Mesodermal cell (in vitro differentiated cells): ENCODE measurements around the gene TNP2.

Source experiments
- H3K27ac ChIP-seq: 2 replicates; pipeline ENCODE4 v1.7.0; 2013; ENCODE audit warnings: mild to moderate bottlenecking, low read depth, low read length, moderate library complexity; ENCODE audit not compliant: severe bottlenecking
- H3K36me3 ChIP-seq: 2 replicates; pipeline ENCODE4 v1.7.1; 2013; ENCODE audit warnings: mild to moderate bottlenecking, low read length, moderate library complexity; ENCODE audit not compliant: control insufficient read depth, insufficient read depth
- H3K4me1 ChIP-seq: one replicate; pipeline ENCODE4 v1.7.1; 2013; ENCODE audit warnings: mild to moderate bottlenecking, low read length; ENCODE audit not compliant: insufficient read depth, control insufficient read depth, poor library complexity, severe bottlenecking
- H3K4me3 ChIP-seq: 2 replicates; pipeline ENCODE4 v1.7.0; 2013; ENCODE audit warnings: low read length, control low read depth, mild to moderate bottlenecking; ENCODE audit not compliant: insufficient read depth, poor library complexity, severe bottlenecking; ENCODE audit errors: extremely low read depth
- H3K9me3 ChIP-seq: 2 replicates; pipeline ENCODE4 v1.7.1; 2013; ENCODE audit warnings: mild to moderate bottlenecking, low read length, moderate library complexity; ENCODE audit not compliant: control insufficient read depth
- WGBS, 2 experiments: methylation state at CpG; one replicate each; pipeline ENCODE4 v1.1.5; 2013; ENCODE audit warnings: missing lambda C conversion rate in 2 of 2; ENCODE audit not compliant: insufficient coverage in 2 of 2; 5-methylcytosine and 5-hydroxymethylcytosine counted together

Gene TNP2

DNA sequence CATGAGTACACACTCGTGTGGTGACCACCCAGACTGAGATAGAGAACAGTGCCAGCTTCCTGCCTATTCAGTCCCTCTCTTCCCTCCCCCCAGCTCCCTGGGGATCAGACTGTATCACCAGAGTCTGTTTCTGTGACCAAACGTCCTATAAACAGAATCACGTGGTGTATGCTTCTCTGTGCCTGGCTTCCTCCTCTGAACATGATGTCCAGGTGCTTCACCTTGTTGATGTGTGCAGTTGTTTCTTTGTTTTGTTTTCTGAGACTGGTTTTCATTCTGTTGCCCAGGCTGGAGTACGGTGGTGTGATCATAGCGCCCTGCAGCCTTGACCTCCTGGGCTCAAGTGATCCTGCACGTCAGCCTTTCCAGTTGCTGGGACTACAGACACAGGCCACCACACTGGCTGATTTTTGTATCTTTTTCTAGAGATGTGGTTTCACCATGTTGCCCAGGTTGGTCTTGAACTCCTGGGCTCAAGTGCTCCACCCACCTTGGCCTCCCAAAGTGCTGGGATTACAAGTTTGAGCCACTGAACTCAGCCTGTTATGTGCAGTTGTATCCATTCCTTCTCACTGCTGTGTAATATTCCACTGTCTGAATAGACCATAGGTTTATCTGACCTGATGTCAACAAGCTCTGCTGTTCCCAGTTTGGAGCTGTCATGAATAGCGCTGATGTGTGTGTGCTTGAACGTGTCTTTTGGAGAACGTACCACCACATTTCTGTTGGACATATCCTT is 40.9 kb upstream of the TNP2 start:
- no peak overlapping the region for H3K27ac ChIP-seq
- H3K4me3 ChIP-seq, result no peak overlapping the region
- 83 to 87% methylated on average over 7 to 8 of the region's 9 CpGs for WGBS, 2 experiments

DNA sequence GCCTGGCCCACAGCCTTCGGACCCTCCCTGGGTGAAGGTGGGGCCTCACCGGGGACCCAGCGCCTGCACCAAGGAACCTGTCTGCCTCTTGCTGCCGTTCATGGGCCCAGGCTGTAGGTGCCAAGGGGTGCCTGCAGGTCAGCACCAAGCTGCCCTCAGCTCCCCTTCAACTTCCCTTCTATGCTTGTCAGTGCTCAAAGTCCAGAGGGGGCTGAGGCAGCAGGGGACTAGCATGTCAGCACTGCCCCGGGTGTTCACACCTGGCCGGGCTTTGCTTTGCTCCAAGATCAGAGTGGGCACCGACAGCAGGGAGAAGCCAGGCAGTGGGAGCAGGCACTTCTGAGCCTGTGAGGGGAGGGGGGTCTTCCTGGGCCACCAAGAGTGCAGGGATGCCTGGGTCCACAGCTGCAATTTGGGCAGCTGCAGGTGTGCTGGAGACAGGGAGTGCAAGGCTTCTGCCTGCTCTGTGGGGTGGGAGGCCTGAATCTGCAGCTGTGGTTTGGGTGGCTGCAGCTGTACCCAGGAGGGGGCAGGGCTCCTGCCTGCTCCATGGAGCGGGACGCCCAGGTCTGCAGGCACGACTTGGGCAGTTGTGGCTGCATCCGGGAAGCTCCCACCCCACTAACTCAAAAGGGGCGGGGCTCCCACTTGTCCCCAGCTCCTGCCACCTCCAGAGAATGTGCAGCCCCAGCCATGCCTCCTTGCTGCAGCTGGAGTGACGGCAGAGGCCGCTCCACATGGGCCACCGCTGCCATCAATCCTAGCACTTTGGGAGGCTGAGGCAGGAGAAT is 39.6 kb upstream of the TNP2 start:
- no peak overlapping the region for H3K4me3 ChIP-seq
- no peak overlapping the region for H3K27ac ChIP-seq
- peaks cover 19% of the 10 kb centered on the region for H3K4me1 ChIP-seq
- no peaks in the 10 kb centered on the region for H3K36me3 ChIP-seq
- 85 to 88% methylated on average over 11 to 15 of the region's 15 CpGs for WGBS, 2 experiments
- H3K9me3 ChIP-seq, result no peaks in the 10 kb centered on the region

More for the DNA sequence above, 40.9 kb upstream of the TNP2 start:
- Histone ChIP-seq H3K9me3 (no peaks in the 10 kb centered on the region), H3K36me3 (no peaks in the 10 kb centered on the region), H3K4me1 (peaks cover 29% of the 10 kb centered on the region)

DNA sequence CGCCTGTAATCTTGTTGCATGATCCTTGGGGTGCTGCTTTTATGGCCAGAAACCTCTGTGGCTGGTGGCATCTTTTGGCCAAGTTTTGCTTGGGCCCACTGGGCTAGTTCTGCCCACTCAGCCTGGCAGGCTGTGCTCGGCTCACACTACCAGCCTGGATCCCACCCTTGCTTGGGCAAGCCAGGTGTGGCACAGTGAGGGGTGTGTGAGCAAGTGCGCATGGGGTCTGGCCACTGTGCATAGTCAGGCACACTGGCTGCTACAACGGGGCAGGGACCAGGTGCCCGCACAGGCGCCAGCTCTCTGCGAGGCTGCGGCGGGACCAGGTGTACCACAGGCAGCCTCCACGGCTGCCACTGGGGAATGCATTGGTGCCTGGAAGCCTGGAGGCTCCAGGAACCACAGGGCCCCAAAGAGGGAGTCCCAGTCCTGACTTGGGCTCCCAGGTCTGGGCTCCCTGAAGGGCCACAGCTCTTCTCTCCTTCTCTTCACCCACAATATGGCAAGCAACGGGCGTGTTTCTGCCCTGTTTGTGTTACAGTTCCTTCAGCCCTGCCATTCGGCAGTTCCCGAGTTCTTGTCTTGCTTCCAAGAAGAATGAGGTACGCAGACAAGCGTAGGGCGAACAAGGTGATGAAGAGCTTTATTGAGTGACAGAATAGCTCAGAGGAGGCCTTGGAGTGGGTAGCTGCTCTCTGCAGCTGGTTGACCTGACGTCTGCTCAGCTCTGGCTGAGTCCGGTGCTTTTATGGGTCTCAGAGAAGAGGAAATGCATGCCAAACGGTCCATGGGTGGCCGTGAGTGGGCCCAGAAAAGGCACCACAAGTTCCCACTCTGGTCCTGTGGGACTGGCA is 38.7 kb upstream of the TNP2 start:
- H3K9me3 ChIP-seq, result no peaks in the 10 kb centered on the region

DNA sequence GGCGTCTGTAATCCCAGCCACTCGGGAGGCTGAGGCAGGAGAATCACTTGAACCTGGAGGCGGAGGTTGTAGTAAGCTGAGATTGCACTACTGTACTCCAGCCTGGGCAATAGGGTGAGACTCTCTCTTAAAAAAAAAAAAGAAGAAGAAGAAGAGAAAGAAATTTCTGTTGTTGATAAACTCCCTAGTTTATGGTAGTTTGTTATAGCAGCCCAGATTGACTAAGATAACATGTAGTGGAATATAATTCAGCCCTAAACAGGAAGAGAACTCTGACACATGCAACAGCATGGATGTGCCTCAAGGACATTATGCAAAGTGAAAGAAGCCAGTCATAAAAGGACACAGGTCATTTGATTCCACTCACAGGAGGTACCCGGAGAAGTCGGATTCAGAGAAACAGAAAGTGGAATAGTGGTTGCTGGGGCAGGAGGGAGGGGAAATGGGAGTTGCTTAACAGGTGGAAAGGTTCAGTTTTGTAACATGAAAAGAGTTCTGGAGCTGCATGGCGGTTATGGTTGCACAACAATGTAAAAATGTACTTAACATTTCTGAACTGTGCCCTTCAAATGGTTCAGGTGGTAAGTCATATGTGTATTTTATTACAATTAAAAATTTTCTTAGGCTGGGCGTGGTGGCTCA is 38.0 kb upstream of the TNP2 start:
- H3K4me3 ChIP-seq, result no peak overlapping the region
- H3K27ac ChIP-seq, result no peak overlapping the region
- WGBS, 2 experiments, result 89 to 98% methylated on average over 6 of the region's 7 CpGs
- no peaks in the 10 kb centered on the region for H3K9me3 ChIP-seq
- H3K36me3 ChIP-seq, result no peaks in the 10 kb centered on the region
- H3K4me1 ChIP-seq, result peaks cover 4% of the 10 kb centered on the region

More for the DNA sequence above, 38.7 kb upstream of the TNP2 start:
- Histone ChIP-seq H3K36me3 (no peaks in the 10 kb centered on the region), H3K27ac (no peak overlapping the region), H3K4me3 (no peak overlapping the region), H3K4me1 (peaks cover 11% of the 10 kb centered on the region)
- 91 to 98% methylated on average over 12 to 20 of the region's 21 CpGs for WGBS, 2 experiments

DNA sequence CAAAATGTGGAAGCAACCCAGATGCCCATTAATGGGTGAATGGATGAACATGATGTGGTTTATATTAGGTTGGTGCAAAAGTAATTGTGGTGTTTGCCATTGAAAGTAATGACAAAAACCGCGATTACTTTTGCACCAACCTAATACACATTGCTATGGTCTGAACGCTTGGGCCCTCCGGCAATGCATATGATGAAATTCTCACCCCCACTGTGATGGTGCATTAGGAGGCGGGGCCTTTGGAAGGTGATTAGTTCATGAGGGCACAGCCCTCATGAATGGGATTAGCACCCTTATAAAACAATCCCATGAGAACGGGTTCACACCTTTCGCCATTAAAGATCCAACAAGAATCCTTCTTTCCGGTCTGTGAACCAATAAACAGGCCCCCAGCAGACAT is 37.3 kb upstream of the TNP2 start:
- peaks cover 2% of the 10 kb centered on the region for H3K4me1 ChIP-seq
- WGBS, 2 experiments, result 60 to 87% methylated on average over 1 to 3 of the region's 8 CpGs

DNA sequence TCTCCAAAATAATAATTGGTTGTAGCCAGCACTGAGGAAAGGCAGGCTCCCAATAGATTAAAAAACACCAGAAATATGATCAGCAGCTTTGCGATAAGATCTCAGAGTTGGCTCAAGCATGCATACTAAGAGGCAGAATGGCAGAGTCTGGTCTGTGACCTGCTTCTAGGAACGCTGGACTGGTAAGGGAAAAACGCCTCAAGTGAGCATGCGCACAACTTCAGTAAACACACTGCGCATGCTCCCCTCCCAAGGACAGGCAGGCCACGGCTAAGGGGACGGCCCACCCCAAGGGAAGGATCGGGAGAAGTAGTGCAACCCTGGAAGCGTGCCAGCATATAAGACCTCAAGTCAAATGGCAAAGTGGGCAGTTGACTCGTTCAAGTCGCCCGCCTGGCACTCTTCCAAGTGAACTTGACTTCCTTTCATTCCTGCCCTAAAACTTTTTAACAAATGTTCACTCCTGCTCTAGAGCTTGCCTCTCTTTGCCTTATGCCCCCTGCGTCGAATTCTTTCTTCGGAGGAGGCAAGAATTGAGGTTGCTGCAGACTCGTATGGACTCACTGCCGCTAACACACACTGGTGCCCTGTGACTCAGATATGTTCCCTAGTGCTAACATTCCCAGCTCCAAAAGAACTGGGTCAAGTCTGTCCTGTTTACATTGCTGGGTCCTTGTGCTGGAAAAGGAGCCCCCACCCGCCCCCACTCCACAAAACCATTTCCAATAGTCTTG is 34.4 kb upstream of the TNP2 start:
- no peaks in the 10 kb centered on the region for H3K4me1 ChIP-seq
- H3K4me3 ChIP-seq, result no peak overlapping the region
- no peaks in the 10 kb centered on the region for H3K9me3 ChIP-seq
- 91 to 94% methylated on average over 17 to 18 of the region's 18 CpGs for WGBS, 2 experiments
- H3K27ac ChIP-seq, result no peak overlapping the region
- H3K36me3 ChIP-seq, result no peaks in the 10 kb centered on the region

More for the DNA sequence above, 37.3 kb upstream of the TNP2 start:
- H3K36me3 ChIP-seq, result no peaks in the 10 kb centered on the region
- H3K9me3 ChIP-seq, result no peaks in the 10 kb centered on the region
- no peak overlapping the region for H3K27ac ChIP-seq
- H3K4me3 ChIP-seq, result no peak overlapping the region

DNA sequence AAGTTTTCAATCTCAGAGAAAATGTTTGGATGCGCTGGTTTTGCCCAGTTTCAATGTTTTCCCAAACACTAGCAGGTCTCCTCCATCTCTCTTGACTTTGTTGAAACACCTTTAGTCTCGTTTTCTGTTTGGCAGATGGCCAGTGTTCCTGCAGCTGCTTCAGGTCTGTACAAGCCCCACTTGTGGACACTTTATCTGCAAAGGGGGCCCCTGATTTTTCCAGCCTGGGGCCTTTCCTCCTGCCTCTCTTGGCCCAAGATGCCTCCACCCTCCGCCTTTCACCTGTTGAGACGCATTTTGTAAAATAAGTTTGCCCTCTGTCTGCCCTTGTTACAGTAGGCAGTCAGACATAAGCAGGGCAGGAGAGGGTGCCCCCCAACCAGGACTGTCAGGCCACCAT is 33.9 kb upstream of the TNP2 start:
- peaks cover under 1% of the 10 kb centered on the region for H3K4me1 ChIP-seq
- 93 to 100% methylated on average over 3 to 4 of the region's 4 CpGs for WGBS, 2 experiments
- H3K27ac ChIP-seq, result no peak overlapping the region
- H3K9me3 ChIP-seq, result no peaks in the 10 kb centered on the region
- no peaks in the 10 kb centered on the region for H3K36me3 ChIP-seq
- no peak overlapping the region for H3K4me3 ChIP-seq

DNA sequence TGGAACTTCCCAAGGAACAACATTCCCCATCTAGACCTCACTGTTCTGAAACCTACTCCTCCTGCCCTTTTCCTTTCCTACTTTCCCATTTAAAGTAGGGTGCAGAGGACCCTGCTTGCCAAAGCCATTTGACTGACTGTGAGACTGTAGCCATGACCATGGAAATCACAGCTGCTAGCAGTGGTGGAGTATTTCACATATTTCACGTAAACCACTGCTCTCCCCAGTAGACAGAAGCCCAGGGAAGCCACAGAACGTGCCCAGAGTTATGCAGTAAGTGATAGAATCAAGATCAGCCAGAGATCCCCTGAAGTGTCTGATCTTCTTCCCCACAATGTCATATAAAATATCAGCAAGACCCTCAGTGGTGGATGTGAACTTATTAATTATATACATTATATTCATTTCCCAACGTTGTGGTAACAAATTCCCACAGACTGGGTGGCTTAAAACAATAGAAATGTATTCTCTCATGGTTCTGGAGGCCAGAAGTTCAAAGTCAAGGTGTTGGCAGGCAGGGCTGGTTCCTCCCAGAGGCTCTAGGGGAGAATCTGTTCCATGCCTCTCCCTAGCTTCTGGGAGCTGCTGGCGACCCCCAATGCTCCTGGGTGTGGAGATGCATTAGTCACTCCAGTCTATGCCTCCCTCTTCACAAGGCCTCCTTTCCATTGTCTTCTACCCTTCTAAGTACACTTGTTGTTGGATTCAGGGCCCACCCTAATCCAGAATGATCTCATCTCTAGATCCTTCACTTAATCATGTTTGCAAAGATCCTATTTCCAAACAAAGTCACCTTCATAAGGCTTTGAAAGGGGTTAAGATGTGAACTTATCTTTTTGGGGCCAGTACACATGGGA is 32.7 kb upstream of the TNP2 start:
- 92 to 100% methylated on average over 1 to 2 of the region's 4 CpGs for WGBS, 2 experiments
- H3K4me1 ChIP-seq, result peaks cover 10% of the 10 kb centered on the region
- H3K4me3 ChIP-seq, result no peak overlapping the region
- no peaks in the 10 kb centered on the region for H3K9me3 ChIP-seq
- no peaks in the 10 kb centered on the region for H3K36me3 ChIP-seq
- no peak overlapping the region for H3K27ac ChIP-seq

DNA sequence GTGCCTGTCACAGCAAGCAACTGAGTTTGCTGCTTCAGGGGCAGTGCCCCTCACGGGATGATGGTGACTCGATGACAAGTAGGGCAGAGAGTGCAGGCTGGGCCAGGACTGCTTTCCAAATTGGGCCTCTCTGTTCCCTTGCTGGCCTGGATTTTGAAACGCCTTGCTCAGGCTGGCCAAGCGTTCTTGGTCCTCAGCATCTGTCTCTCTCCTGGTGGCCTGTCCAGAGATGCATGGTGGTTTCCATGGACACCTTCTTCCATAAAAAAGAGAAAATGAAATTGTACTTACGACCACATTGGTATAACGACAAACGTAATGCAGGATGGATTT is 31.4 kb upstream of the TNP2 start:
- Histone ChIP-seq H3K27ac (no peak overlapping the region), H3K4me1 (peaks cover 16% of the 10 kb centered on the region), H3K36me3 (no peaks in the 10 kb centered on the region), H3K9me3 (no peaks in the 10 kb centered on the region), H3K4me3 (no peak overlapping the region)
- WGBS, 2 experiments, result 88 to 93% methylated on average over 4 to 7 of the region's 7 CpGs
